Stomach (tissue), 9 donors: ENCODE measurements around the gene KRTAP10-6. TPM values are rescaled to one million over a fixed set of nuclear protein-coding genes. Genes with fewer than 3 reads are reported as not detected.
"Not testable (repeated sequence)": the region's sequence is repeated elsewhere in the genome, so short reads cannot be mapped to it uniquely, and the experiment has no call there.

Experiments
- DNase-seq, 2 donors: peaks; one replicate each; pipeline versions ENCODE4 v3.0.0 to v3.0.0-alpha.2; 2013 to 2019
- H3K27ac ChIP-seq, 5 donors: fragments of 200-600 bp in 4 of 5; sonication (generic) in 4 of 5; one replicate each; pipeline ENCODE4 v1.5.1; 2013 to 2019; ENCODE audit warnings: mild to moderate bottlenecking in 1 of 5, moderate library complexity in 1 of 5
- H3K27me3 ChIP-seq, 3 donors: fragments of 200-600 bp; sonication (generic); one replicate each; pipeline ENCODE4 v1.5.1; 2017 to 2019; ENCODE audit warnings: mixed run types in 1 of 3
- H3K36me3 ChIP-seq, 4 donors: fragments of 200-600 bp; sonication (generic); 1 replicate in 3 of 4; 2 replicates in 1 of 4; pipeline ENCODE4 v1.5.1; 2016 to 2019
- H3K4me1 ChIP-seq, 4 donors: fragments of 200-600 bp; sonication (generic); one replicate each; pipeline ENCODE4 v1.5.1; 2016 to 2019
- H3K4me3 ChIP-seq, 4 donors: fragments of 200-600 bp; sonication (generic) in 3 of 4; one replicate each; pipeline ENCODE4 v1.5.1; 2016 to 2019; ENCODE audit warnings: mild to moderate bottlenecking in 1 of 4
- H3K9me3 ChIP-seq, 4 donors: fragments of 200-600 bp; sonication (generic); one replicate each; pipeline ENCODE4 v1.5.1; 2016 to 2019
- EP300 ChIP-seq: sonication (generic); formaldehyde crosslinking; IDR thresholded peaks from one replicate; pipeline ENCODE4 v1.6.1; 2017; ENCODE audit warnings: antibody characterized with exemption
- POLR2A ChIP-seq, 4 donors: fragments of 450-650 bp; IDR thresholded peaks; one replicate each; pipeline ENCODE4 v1.6.1; 2016; ENCODE audit warnings: antibody characterized with exemption in 4 of 4, control low read depth in 2 of 4, mild to moderate bottlenecking in 1 of 4, moderate library complexity in 1 of 4
- POLR2AphosphoS5 ChIP-seq, 3 donors: sonication (generic); formaldehyde crosslinking; IDR thresholded peaks; one replicate each; pipeline ENCODE4 v1.6.1; 2016; ENCODE audit warnings: antibody characterized with exemption in 3 of 3
- WGBS, 5 donors: extraction: QIAGEN DNeasy Blood & Tissue Kit in 3 of 5; methylation state at CpG; one replicate each; pipeline versions ENCODE4 v1.1.5 to v1.1.7; 2013 to 2018; 5-methylcytosine and 5-hydroxymethylcytosine counted together
- intact Hi-C: fragments of 100-400 bp; cut with DNase I; formaldehyde crosslinking; loops from one replicate; pipeline ENCODE4 v1.15.1; 2023; ENCODE audit warnings: low total_unique reads
- polyA plus RNA-seq, 3 donors: library from polyadenylated mRNA; stranded (reverse); fragments of 200-250 nt; gene quantifications; one replicate each; pipeline ENCODE4 v1.2.3, GENCODE V29; 2013
- total RNA-seq, 5 donors: library from RNA; depleted of rRNA; stranded (reverse); fragments of >200 nt; gene quantifications; one replicate each; pipeline versions ENCODE4 v1.1.0 to v1.2.3, GENCODE V29; 2014 to 2016
- TF ChIP-seq, protein P1 (sequence below), 7 experiments: fragments of 450-650 bp in 4 of 7; fragments of 200-600 bp in 3 of 7; sonication (generic) in 3 of 7; IDR thresholded peaks; one replicate each; pipeline ENCODE4 v1.5.1; 2016 to 2019; ENCODE audit warnings: antibody characterized with exemption in 7 of 7, control low read depth in 2 of 7, mild to moderate bottlenecking in 1 of 7
- donor health status: healthy with polysubstance abuse.
- donor health status: Bipolar disorder and iron deficiency.
- donor health status: healthy.

Gene KRTAP10-6
- total and polyA plus RNA-seq, 8 donors = not detected

DNA sequence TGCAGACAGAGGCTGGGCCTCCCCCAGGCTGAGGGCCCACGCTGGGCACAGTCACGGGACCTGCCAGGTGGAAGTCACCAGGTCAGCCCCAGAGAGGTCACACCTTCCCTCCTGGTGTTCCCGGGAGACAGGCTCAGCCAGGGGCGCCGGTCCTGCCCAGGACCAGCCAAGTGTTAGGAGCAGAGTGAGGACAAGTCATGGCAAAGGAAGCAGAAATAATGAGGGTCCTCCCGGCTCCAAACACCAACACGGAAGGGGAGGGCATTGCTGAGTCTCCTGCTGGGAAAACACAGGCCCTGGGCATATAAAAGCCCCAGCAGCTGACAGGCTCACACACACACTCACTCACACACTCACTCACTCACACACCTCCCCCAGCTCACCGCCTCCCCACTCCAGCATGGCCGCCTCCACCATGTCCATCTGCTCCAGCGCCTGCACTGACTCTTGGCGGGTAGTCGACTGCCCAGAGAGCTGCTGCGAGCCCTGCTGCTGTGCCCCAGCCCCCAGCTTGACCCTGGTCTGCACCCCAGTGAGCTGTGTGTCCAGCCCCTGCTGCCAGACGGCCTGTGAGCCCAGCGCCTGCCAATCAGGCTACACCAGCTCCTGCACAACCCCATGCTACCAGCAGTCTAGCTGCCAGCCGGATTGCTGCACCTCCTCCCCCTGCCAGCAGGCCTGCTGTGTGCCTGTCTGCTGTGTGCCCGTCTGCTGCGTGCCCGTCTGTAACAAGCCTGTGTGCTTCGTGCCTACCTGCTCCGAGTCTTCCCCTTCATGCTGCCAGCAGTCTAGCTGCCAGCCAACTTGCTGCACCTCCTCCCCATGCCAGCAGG, 44.9 kb upstream of the KRTAP10-6 start, which contains the start of gene KRTAP10-10:
KRTAP10-10 (plus strand) TSS at position 339 of the 833 bp plus-strand sequence; CDS start at position 401, 62 bp downstream.
- Histone ChIP-seq H3K9me3 (peaks cover 0 to 27% (median 20%) of the 10 kb centered on the region in 4 donors), H3K27ac (no peak within 1 kb of the TSS), H3K4me1 (no peaks in the 10 kb centered on the region), H3K4me3 (no peak within 1 kb of the TSS), H3K36me3 (no peaks in the 10 kb centered on the region), H3K27me3 (peaks cover 0 to 53% (median 23%) of the 10 kb centered on the region in 3 donors)
- TF ChIP-seq POLR2A (IDR thresholded peaks at IDR 0.05) (no peak), EP300 (no peak), POLR2AphosphoS5 (IDR thresholded peaks at IDR 0.05) (no peak)
- 26 to 54% (median 51%) methylated on average over 5 to 21 of the region's 21 CpGs for WGBS, 5 donors
- peak in 1 of 2 donors; percentile 17 for DNase-seq
- intact Hi-C loops = no loop called here

DNA sequence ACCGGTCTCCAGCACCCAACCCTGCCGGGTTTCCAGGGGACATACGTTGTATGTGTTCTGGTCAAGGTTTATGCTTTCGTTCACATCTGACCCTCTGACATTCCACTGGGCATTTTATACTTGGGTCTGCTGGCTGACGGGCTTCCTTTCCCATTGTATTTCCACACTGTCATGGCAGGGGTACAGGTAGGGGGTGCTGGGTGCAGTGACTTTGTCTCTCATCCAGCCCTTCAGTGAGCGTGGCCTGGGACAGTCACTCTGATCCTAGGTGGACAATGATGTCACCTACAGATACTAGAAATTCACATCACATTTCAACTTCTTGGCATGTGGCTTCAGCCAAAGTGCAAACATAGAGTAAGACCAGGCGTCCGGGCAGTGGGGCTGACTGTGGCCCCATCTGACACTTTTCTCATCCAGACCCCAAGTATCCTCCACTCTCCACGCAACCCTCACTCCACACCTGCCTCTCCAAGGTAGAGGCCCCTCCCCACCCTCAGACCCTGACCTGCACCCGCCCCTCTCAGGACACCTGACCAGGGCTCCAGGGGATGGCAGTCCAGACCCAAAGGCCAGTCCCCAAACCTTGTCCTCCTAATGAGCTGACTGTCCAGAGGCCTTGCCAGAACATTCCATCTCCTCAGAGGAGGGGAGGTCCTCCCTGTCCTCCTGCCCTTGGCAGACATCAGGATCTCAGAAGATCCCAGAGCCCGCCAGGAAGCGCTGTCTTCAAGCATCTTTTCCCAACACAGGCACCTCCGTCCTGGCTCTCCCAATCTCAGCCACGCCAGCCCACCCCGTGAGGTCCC, 44.1 kb upstream of the KRTAP10-6 start:
- H3K9me3 ChIP-seq = peaks cover 3 to 30% (median 27%) of the 10 kb centered on the region in 4 donors
- TF ChIP-seq EP300 (no peak), POLR2AphosphoS5 (IDR thresholded peaks at IDR 0.05) (no peak), POLR2A (IDR thresholded peaks at IDR 0.05) (no peak)
- TF ChIP-seq, protein P1, sequence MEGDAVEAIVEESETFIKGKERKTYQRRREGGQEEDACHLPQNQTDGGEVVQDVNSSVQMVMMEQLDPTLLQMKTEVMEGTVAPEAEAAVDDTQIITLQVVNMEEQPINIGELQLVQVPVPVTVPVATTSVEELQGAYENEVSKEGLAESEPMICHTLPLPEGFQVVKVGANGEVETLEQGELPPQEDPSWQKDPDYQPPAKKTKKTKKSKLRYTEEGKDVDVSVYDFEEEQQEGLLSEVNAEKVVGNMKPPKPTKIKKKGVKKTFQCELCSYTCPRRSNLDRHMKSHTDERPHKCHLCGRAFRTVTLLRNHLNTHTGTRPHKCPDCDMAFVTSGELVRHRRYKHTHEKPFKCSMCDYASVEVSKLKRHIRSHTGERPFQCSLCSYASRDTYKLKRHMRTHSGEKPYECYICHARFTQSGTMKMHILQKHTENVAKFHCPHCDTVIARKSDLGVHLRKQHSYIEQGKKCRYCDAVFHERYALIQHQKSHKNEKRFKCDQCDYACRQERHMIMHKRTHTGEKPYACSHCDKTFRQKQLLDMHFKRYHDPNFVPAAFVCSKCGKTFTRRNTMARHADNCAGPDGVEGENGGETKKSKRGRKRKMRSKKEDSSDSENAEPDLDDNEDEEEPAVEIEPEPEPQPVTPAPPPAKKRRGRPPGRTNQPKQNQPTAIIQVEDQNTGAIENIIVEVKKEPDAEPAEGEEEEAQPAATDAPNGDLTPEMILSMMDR (IDR thresholded peaks at IDR 0.05) = no peak
- 75 to 87% (median 79%) methylated on average over 11 to 15 of the region's 15 CpGs for whole genome bisulfite sequencing, 5 donors
- intact Hi-C loops = no loop called here
- H3K4me1 ChIP-seq = no peaks in the 10 kb centered on the region
- no peak overlapping the region for H3K4me3 ChIP-seq
- DNase-seq = peak in 1 of 2 donors; percentile 23
- H3K36me3 ChIP-seq = no peaks in the 10 kb centered on the region
- H3K27me3 ChIP-seq = peaks cover 0 to 53% (median 23%) of the 10 kb centered on the region in 3 donors
- no peak overlapping the region for H3K27ac ChIP-seq

DNA sequence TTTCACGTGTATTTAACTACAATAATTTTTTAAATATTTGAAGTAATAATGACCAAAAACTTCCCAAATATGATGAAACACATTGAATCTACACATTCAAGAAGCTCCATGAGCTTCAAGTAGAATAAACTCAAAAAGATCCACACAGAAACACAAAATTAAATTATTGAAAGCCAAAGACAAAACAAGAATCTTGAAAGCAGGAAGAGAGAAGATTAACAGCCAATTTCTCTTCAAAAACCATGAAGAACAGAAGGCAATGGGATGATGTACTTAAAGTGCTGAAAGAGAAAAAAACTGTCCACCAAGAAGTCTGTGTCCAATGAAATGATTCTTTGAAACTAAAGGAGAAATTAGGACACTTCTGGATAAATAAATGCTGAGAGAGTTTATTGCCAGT, 39.8 kb upstream of the KRTAP10-6 start:
- WGBS, 5 donors = 82 to 98% (median 90%) methylated on average over 1 of the region's 1 CpG
- no peak for TF ChIP-seq EP300
- DNase-seq = no peak
- Histone ChIP-seq H3K27ac (no peak overlapping the region), H3K4me1 (no peaks in the 10 kb centered on the region), H3K36me3 (no peaks in the 10 kb centered on the region), H3K27me3 (peaks cover 0 to 28% (median 19%) of the 10 kb centered on the region in 3 donors), H3K9me3 (peaks cover 3 to 31% (median 26%) of the 10 kb centered on the region in 4 donors), H3K4me3 (no peak overlapping the region)
- intact Hi-C loops = no loop called here

DNA sequence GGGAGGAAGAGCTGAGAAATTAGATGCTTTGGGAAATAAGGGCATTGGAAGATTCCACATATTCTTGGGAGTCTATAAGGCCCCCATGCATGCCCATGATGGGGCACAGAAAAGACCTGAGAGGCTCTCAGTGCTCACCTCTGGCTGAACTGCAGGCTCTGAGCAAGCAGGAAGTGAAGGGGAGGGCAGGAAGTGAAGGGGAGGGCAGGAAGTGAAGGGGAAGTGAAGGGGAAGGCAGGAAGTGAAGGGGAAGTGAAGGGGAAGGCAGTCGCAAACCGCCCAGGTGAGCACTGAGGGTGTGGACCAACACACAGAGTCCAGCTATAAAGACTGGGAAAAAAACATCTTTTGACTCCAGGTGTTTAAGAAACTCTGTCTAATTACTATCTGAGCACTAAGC, 38.1 kb upstream of the KRTAP10-6 start:
- Histone ChIP-seq H3K4me1 (no peaks in the 10 kb centered on the region), H3K4me3 (no peak overlapping the region), H3K27ac (no peak overlapping the region), H3K9me3 (peaks cover 3 to 31% (median 26%) of the 10 kb centered on the region in 4 donors), H3K36me3 (no peaks in the 10 kb centered on the region), H3K27me3 (peaks cover 0 to 34% (median 19%) of the 10 kb centered on the region in 3 donors)
- intact Hi-C loops = no loop called here
- WGBS, 5 donors = 68 to 89% (median 78%) methylated on average over 2 of the region's 2 CpGs
- TF ChIP-seq, protein P1 (IDR thresholded peaks at IDR 0.05) = no peak
- no peak for TF ChIP-seq POLR2AphosphoS5 (IDR thresholded peaks at IDR 0.05)
- no peak for TF ChIP-seq POLR2A (IDR thresholded peaks at IDR 0.05)
- TF ChIP-seq EP300 = no peak
- no peak for DNase-seq

DNA sequence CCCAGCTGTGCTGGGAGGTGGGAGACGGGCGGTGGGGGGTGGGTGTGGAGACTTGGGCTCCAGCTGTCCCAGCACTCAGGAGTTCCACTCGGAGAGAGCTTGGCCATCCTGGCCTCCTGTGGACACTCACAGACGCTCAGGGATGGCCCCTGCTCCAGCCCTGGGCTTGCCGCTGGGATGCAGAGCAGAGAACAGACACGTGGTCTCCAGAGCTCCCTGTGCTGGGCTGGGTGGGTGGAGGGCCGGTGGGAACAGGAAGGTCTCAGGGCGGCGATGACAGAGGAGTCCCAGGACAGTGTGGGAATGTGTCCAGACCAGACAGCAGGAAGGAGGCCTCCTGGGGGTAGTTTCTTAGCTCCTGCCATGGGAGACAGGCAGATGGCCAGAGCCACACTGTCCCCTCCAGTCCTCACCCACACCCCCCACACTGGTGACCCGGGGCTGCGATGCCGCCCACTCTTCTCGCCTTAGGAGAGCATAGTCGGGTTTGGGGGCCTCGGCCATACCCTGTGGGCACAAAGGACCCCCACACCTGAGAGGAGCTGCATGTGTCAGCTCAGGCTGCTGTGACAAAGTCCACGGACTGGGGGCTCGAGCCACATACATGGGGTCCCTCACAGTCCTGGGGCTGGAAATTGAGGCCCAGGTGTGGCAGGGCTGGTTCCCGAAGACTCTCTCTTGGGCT, 36.5 kb upstream of the KRTAP10-6 start:
- DNase-seq = no peak
- H3K27ac ChIP-seq = no peak overlapping the region
- no peak for TF ChIP-seq POLR2A (IDR thresholded peaks at IDR 0.05)
- TF ChIP-seq EP300 = no peak
- TF ChIP-seq, protein P1 (IDR thresholded peaks at IDR 0.05) = no peak
- TF ChIP-seq POLR2AphosphoS5 (IDR thresholded peaks at IDR 0.05) = no peak
- no peak overlapping the region for H3K4me3 ChIP-seq
- H3K4me1 ChIP-seq = no peaks in the 10 kb centered on the region
- intact Hi-C loops = no loop called here
- peaks cover 0 to 34% (median 19%) of the 10 kb centered on the region in 3 donors for H3K27me3 ChIP-seq
- 53 to 78% (median 71%) methylated on average over 13 to 18 of the region's 18 CpGs for WGBS, 5 donors
- H3K36me3 ChIP-seq = no peaks in the 10 kb centered on the region
- H3K9me3 ChIP-seq = peaks cover 3 to 46% (median 37%) of the 10 kb centered on the region in 4 donors

DNA sequence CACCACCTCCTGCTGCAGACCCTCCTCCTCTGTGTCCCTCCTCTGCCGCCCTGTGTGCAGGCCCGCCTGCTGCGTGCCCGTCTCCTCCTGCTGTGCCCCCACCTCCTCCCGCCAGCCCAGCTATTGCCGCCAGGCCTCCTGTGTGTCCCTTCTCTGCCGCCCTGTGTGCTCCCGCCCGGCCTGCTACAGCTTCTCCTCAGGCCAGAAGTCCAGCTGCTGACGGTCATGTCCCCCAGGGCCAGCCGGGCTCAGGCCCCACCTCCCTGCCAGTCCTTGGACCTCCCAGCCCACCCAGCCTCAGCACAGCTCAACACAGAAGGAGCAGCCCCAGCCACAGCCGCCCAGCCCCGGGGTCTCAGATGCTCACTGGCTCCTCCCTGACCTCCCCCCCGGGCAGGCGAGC, 35.5 kb upstream of the KRTAP10-6 start:
- H3K27ac ChIP-seq, H3K4me1 ChIP-seq, intact Hi-C loops, DNase-seq, H3K4me3 ChIP-seq, H3K36me3 ChIP-seq: not testable (repeated sequence)
- peaks cover 0 to 34% (median 19%) of the 10 kb centered on the region in 3 donors for H3K27me3 ChIP-seq
- WGBS, 5 donors = 34 to 50% (median 45%) methylated on average over 9 to 15 of the region's 15 CpGs
- H3K9me3 ChIP-seq = peaks cover 3 to 53% (median 46%) of the 10 kb centered on the region in 4 donors

DNA sequence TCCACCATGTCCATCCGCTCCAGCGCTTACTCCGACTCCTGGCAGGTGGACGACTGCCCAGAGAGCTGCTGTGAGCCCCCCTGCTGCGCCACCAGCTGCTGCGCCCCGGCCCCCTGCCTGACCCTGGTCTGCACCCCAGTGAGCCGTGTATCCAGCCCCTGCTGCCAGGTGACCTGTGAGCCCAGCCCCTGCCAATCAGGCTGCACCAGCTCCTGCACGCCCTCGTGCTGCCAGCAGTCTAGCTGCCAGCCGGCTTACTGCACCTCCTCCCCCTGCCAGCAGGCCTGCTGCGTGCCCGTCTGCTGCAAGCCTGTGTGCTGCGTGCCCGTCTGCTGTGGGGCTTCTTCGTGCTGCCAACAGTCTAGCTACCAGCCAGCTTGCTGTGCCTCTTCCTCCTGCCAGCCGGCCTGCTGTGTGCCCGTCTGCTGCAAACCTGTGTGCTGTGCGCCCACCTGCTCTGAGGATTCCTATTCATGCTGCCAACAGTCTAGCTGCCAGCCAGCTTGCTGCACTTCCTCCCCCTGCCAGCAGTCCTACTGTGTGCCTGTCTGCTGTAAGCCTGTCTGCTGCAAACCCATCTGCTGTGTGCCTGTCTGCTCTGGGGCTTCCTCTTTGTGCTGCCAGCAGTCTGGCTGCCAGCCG, 35.0 kb upstream of the KRTAP10-6 start:
- peaks cover 3 to 53% (median 45%) of the 10 kb centered on the region in 4 donors for H3K9me3 ChIP-seq
- WGBS, 5 donors = 72 to 90% (median 85%) methylated on average over 8 to 18 of the region's 20 CpGs
- DNase-seq, intact Hi-C loops, H3K4me1 ChIP-seq, H3K27ac ChIP-seq, H3K4me3 ChIP-seq, H3K36me3 ChIP-seq: not testable (repeated sequence)
- H3K27me3 ChIP-seq = peaks cover 0 to 34% (median 19%) of the 10 kb centered on the region in 3 donors
